ENCODE measurements around the gene TPT1.

TPT1 gene

GRCh38 chr13:45356966-45357672, 16.1 kb upstream of the TPT1 start:
- Histone ChIP-seq H3K27ac (ENCODE audit: low read depth, low read length, poor library complexity, severe bottlenecking) (no peak overlapping the region), H3K9ac (ENCODE audit: low read length) (no peak overlapping the region), H3K4me1 (ENCODE audit: insufficient read depth, low read length, severe bottlenecking) (no peaks in the 10 kb centered on the region), H3K4me2 (ENCODE audit: low read length) (no peak overlapping the region), H3K79me2 (ENCODE audit: insufficient read depth, low read length) (no peaks in the 10 kb centered on the region), H3F3A (ENCODE audit: insufficient read depth, low read length) (no peaks in the 10 kb centered on the region), H3K9me2 (ENCODE audit: low read depth, low read length) (no peaks in the 10 kb centered on the region), H4K20me1 (ENCODE audit: insufficient read depth, low read length) (no peaks in the 10 kb centered on the region), H3K27me3 (ENCODE audit: insufficient read depth, low read length) (no peaks in the 10 kb centered on the region), H3K4me3 (ENCODE audit: low read depth, low read length, poor library complexity, severe bottlenecking) (no peak overlapping the region), H3K9me3 (ENCODE audit: low read length) (no peaks in the 10 kb centered on the region), H2AFZ (ENCODE audit: low read length) (no peak overlapping the region), H3K36me3 (ENCODE audit: insufficient read depth, low read length) (peaks cover 19% of the 10 kb centered on the region)
- TF ChIP-seq CTCF (IDR thresholded peaks at IDR 0.05; ENCODE audit: low read length) (no peak), EZH2 (IDR thresholded peaks at IDR 0.05; ENCODE audit: borderline replicate concordance, low read length) (no peak)

- no peaks in the 10 kb centered on the region for H3F3A ChIP-seq (ENCODE audit: insufficient read depth, low read length)
- peaks cover 26% of the 10 kb centered on the region for H3K36me3 ChIP-seq (ENCODE audit: insufficient read depth, low read length)
- H4K20me1 ChIP-seq (ENCODE audit: insufficient read depth, low read length): no peaks in the 10 kb centered on the region
- no peaks in the 10 kb centered on the region for H3K9me3 ChIP-seq (ENCODE audit: low read length)
- no peaks in the 10 kb centered on the region for H3K79me2 ChIP-seq (ENCODE audit: insufficient read depth, low read length)
- H3K9me2 ChIP-seq (ENCODE audit: low read depth, low read length): no peaks in the 10 kb centered on the region
- no peak overlapping the region for H3K4me3 ChIP-seq (ENCODE audit: low read depth, low read length, poor library complexity, severe bottlenecking)
- no peak overlapping the region for H3K27ac ChIP-seq (ENCODE audit: low read depth, low read length, poor library complexity, severe bottlenecking)
- no peak overlapping the region for H3K9ac ChIP-seq (ENCODE audit: low read length)
- H3K4me2 ChIP-seq (ENCODE audit: low read length): no peak overlapping the region
- H3K27me3 ChIP-seq (ENCODE audit: insufficient read depth, low read length): no peaks in the 10 kb centered on the region
- H3K4me1 ChIP-seq (ENCODE audit: insufficient read depth, low read length, severe bottlenecking): no peaks in the 10 kb centered on the region
- TF ChIP-seq EZH2 (IDR thresholded peaks at IDR 0.05; ENCODE audit: borderline replicate concordance, low read length) (no peak), CTCF (IDR thresholded peaks at IDR 0.05; ENCODE audit: low read length) (no peak)
- no peak overlapping the region for H2AFZ ChIP-seq (ENCODE audit: low read length)
These were observed 12.9 kb upstream of the TPT1 start for GRCh38 chr13:45353895-45354294.

GRCh38 chr13:45352031-45352430, 11.0 kb upstream of the TPT1 start:
- Histone ChIP-seq H3K27me3 (ENCODE audit: insufficient read depth, low read length) (no peaks in the 10 kb centered on the region), H3K4me2 (ENCODE audit: low read length) (no peak overlapping the region), H3K9ac (ENCODE audit: low read length) (no peak overlapping the region), H3K9me2 (ENCODE audit: low read depth, low read length) (no peaks in the 10 kb centered on the region), H3K9me3 (ENCODE audit: low read length) (no peaks in the 10 kb centered on the region), H3K36me3 (ENCODE audit: insufficient read depth, low read length) (peaks cover 34% of the 10 kb centered on the region), H3K79me2 (ENCODE audit: insufficient read depth, low read length) (no peaks in the 10 kb centered on the region), H3F3A (ENCODE audit: insufficient read depth, low read length) (no peaks in the 10 kb centered on the region), H3K4me3 (ENCODE audit: low read depth, low read length, poor library complexity, severe bottlenecking) (no peak overlapping the region), H3K4me1 (ENCODE audit: insufficient read depth, low read length, severe bottlenecking) (no peaks in the 10 kb centered on the region), H2AFZ (ENCODE audit: low read length) (no peak overlapping the region), H3K27ac (ENCODE audit: low read depth, low read length, poor library complexity, severe bottlenecking) (no peak overlapping the region), H4K20me1 (ENCODE audit: insufficient read depth, low read length) (no peaks in the 10 kb centered on the region)
- TF ChIP-seq EZH2 (IDR thresholded peaks at IDR 0.05; ENCODE audit: borderline replicate concordance, low read length) (no peak), CTCF (IDR thresholded peaks at IDR 0.05; ENCODE audit: low read length) (no peak)
